Liver (tissue), 3 donors: Measurements from ENCODE around the gene GPN1.

Source experiments
- GABPA ChIP-seq, 2 donors: IDR thresholded peaks in 1 of 2; conservative IDR thresholded peaks in 1 of 2; 2 replicates each; pipeline ENCODE4 v1.6.1; 2016; ENCODE audit warnings: antibody characterized with exemption in 2 of 2, mild to moderate bottlenecking in 1 of 2, moderate library complexity in 1 of 2
- JUND ChIP-seq, 2 donors: IDR thresholded peaks; 2 replicates each; pipeline ENCODE4 v1.6.1; 2016; ENCODE audit warnings: antibody characterized with exemption in 2 of 2
- SP1 ChIP-seq: IDR thresholded peaks from 2 replicates; pipeline ENCODE4 v1.6.1; 2018; ENCODE audit warnings: antibody characterized with exemption, mild to moderate bottlenecking
- TF ChIP-seq, protein P1 (sequence below): IDR thresholded peaks from 2 replicates; pipeline ENCODE4 v1.6.1; 2016; ENCODE audit warnings: antibody characterized with exemption
- TF ChIP-seq, protein P2 (sequence below): fragments of 150-350 bp; IDR thresholded peaks from 2 replicates; pipeline ENCODE4 v1.5.1; 2017; ENCODE audit warnings: improper control_type of control experiment, low read depth, low read length; ENCODE audit not compliant: missing input control
- TF ChIP-seq, protein P3 (sequence below): IDR thresholded peaks from 2 replicates; pipeline ENCODE4 v1.6.1; 2016; ENCODE audit warnings: antibody characterized with exemption
- TF ChIP-seq, protein P4 (sequence below): IDR thresholded peaks from 2 replicates; pipeline ENCODE4 v1.6.1; 2016; ENCODE audit warnings: antibody characterized with exemption
- donor health status: healthy.
- donor health status: healthy.

DNA sequence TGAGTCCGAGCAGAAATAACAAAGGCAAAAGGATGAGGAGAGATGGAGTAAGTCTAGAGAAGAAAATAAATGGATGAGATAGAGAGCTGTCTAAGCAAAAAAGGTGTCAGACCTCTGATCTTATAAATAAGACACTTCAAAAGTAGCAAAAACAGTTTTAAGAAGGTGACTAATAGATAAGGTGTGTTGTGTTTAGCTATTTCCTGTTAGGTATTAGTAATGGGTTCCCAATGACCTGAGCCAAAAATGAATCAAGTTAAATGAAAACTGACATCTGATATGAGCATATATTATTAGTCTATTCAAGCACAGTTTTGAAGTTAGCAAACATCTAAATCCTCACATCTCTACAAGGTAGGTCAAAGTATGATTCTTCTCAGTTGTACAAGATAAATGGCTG is 23.9 kb downstream of the GPN1 start:
- TF ChIP-seq, protein P1, sequence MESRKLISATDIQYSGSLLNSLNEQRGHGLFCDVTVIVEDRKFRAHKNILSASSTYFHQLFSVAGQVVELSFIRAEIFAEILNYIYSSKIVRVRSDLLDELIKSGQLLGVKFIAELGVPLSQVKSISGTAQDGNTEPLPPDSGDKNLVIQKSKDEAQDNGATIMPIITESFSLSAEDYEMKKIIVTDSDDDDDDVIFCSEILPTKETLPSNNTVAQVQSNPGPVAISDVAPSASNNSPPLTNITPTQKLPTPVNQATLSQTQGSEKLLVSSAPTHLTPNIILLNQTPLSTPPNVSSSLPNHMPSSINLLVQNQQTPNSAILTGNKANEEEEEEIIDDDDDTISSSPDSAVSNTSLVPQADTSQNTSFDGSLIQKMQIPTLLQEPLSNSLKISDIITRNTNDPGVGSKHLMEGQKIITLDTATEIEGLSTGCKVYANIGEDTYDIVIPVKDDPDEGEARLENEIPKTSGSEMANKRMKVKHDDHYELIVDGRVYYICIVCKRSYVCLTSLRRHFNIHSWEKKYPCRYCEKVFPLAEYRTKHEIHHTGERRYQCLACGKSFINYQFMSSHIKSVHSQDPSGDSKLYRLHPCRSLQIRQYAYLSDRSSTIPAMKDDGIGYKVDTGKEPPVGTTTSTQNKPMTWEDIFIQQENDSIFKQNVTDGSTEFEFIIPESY = no peak
- TF ChIP-seq, protein P2, sequence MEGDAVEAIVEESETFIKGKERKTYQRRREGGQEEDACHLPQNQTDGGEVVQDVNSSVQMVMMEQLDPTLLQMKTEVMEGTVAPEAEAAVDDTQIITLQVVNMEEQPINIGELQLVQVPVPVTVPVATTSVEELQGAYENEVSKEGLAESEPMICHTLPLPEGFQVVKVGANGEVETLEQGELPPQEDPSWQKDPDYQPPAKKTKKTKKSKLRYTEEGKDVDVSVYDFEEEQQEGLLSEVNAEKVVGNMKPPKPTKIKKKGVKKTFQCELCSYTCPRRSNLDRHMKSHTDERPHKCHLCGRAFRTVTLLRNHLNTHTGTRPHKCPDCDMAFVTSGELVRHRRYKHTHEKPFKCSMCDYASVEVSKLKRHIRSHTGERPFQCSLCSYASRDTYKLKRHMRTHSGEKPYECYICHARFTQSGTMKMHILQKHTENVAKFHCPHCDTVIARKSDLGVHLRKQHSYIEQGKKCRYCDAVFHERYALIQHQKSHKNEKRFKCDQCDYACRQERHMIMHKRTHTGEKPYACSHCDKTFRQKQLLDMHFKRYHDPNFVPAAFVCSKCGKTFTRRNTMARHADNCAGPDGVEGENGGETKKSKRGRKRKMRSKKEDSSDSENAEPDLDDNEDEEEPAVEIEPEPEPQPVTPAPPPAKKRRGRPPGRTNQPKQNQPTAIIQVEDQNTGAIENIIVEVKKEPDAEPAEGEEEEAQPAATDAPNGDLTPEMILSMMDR = no peak
- no peak for TF ChIP-seq SP1
- TF ChIP-seq, protein P3, sequence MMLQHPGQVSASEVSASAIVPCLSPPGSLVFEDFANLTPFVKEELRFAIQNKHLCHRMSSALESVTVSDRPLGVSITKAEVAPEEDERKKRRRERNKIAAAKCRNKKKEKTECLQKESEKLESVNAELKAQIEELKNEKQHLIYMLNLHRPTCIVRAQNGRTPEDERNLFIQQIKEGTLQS = no peak
- TF ChIP-seq, protein P4, sequence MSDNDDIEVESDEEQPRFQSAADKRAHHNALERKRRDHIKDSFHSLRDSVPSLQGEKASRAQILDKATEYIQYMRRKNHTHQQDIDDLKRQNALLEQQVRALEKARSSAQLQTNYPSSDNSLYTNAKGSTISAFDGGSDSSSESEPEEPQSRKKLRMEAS = no peak
- TF ChIP-seq JUND (IDR thresholded peaks at IDR 0.05) = no peak
- TF ChIP-seq GABPA (IDR thresholded peaks at IDR 0.05 in 1 of 2, conservative IDR thresholded peaks at IDR 0.05 in 1 of 2) = no peak
